ENCODE results near the gene CASP4. TPM values are rescaled to one million over a fixed set of nuclear protein-coding genes. Genes with fewer than 3 reads are reported as not detected.

CASP4 gene
- total and polyA plus RNA-seq, 2 of the 4 experiments (the other 2 are of a cell fraction), result 82.5 to 91.9 TPM

DNA sequence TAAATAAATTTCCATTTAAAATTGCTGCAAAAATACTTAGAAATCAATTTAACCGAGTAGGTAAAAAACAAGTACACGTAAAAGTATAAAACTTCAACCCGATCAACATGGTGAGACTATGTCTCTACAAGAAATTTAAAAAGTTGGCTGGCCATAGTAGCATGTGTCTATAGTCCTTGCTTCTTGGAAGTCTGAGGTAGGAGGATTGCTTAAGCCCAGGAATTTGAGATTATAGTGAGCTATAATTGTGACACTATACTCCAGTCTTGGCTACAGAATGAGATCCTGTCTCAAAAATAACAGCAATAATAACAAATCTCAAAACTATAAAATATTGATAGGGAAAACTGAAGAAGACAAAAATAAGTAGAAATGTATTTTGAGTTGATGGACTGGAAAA is 11.1 kb downstream of the CASP4 start:
- Histone ChIP-seq H3K4me3 (ENCODE audit: insufficient read depth, low read depth, low read length) (no peak overlapping the region), H2BK20ac (ENCODE audit: low read depth, low read length) (no peak overlapping the region), H3K4me2 (ENCODE audit: low read depth, low read length) (no peak overlapping the region), H3K36me3 (ENCODE audit: control insufficient read depth, insufficient read depth, low read length) (peaks cover 19% of the 10 kb centered on the region), H4K91ac (ENCODE audit: insufficient read depth, low read depth, low read length) (no peak overlapping the region), H3K4ac (ENCODE audit: low read depth, low read length) (no peak overlapping the region), H3K27ac (ENCODE audit: insufficient read depth, low read length) (no peak overlapping the region), H4K8ac (ENCODE audit: low read depth in 2 of 2, low read length in 2 of 2) (no peak overlapping the region), H3K56ac (ENCODE audit: extremely low read depth, insufficient read depth, low read length) (no peak overlapping the region), H3K27me3 (ENCODE audit: control insufficient read depth, insufficient read depth, low read length) (no peaks in the 10 kb centered on the region), H4K5ac (ENCODE audit: low read depth, low read length) (no peak overlapping the region), H3K9me3 (ENCODE audit: control insufficient read depth, insufficient read depth, low read length) (no peaks in the 10 kb centered on the region), H3K4me1 (ENCODE audit: control insufficient read depth, insufficient read depth, low read length) (no peaks in the 10 kb centered on the region), H3K23ac (ENCODE audit: low read depth, low read length) (no peak overlapping the region), H2AFZ (replicated peaks; ENCODE audit: low read length, poor library complexity) (no peak overlapping the region), H4K20me1 (ENCODE audit: insufficient read depth, low read length) (peaks cover 6% of the 10 kb centered on the region; the same call in 1 of the 2 replicates), H3K9ac (ENCODE audit: low read depth, low read length) (no peak overlapping the region), H3K79me1 (ENCODE audit: low read depth in 1 of 2, low read length in 2 of 2) (peaks cover 16 to 40% of the 10 kb centered on the region in 2 experiments), H2AK5ac (ENCODE audit: low read depth, low read length) (no peak overlapping the region), H2BK5ac (ENCODE audit: low read depth, low read length, poor library complexity, severe bottlenecking) (no peak overlapping the region), H3K14ac (replicated peaks; ENCODE audit: low read depth, low read length) (no peak overlapping the region), H2AK9ac (replicated peaks; ENCODE audit: low read depth, low read length, poor library complexity) (no peak overlapping the region), H3K9me1 (ENCODE audit: insufficient read depth, low read length) (no peaks in the 10 kb centered on the region), H3K18ac (ENCODE audit: low read depth, low read length) (no peak overlapping the region), H2BK120ac (ENCODE audit: low read depth, low read length) (no peak overlapping the region), H2BK15ac (ENCODE audit: low read depth, low read length) (no peak overlapping the region)
- ATAC-seq (ENCODE audit: low read depth) (no peak), DNase-seq (peak; percentile 1)
- BruUV-seq (replicated peaks), result no TSS peak
- TF ChIP-seq RFX5 (IDR thresholded peaks at IDR 0.05; ENCODE audit: low read depth, low read length), result no peak
- TF ChIP-seq MAZ (IDR thresholded peaks at IDR 0.05; ENCODE audit: borderline replicate concordance, low read depth, low read length), result no peak
- in situ Hi-C loops (cut with MboI; ENCODE audit: low sequenced_read_pairs), result no loop called here
- CTCF ChIA-PET, result no interaction called here
- WGBS, 2 experiments (ENCODE audit: extremely low coverage in 2 of 2, insufficient read length in 1 of 2), result no CpG with 5 or more reads among the region's 3 CpGs
- dilution Hi-C loops (cut with HindIII; ENCODE audit: low sequenced_read_pairs, unreplicated experiment), result no loop called here
- intact Hi-C loops (cut with micrococcal nuclease), result no loop called here
- POLR2A ChIA-PET (ENCODE audit: unreplicated experiment), result no interaction called here
